ENCODE data around the gene EYS.
"Not testable (repeated sequence)": the region's sequence is repeated elsewhere in the genome, so short reads cannot be mapped to it uniquely, and the experiment has no call there.

EYS gene

DNA sequence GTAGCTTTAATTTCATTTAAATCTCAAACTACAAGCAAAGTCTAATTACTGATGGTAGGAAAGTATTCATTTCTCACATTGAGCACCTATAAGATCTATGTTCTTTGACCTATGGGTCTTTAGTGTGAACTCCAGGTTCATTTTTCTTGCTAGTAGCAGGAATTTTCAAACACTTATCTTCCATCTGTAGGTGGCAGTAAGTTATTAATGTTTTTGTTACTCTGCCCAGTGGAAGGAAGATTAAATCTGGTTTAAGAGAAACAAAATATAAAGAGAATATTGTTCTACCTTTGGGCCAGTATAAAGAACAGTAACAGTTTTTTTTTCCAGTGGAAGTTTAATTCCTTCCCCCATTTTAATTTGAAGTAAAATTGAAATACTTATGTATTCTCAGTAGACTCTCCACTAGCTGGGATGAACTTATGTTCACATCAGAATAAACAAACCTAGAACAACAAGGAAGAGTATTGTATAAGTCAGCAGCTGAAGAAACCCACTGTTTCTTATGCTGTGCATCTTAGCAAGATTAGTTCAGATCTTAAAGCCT lies 1743.2 kb downstream of the EYS start:
- no peak for DNase-seq (ENCODE audit: low spot score)

DNA sequence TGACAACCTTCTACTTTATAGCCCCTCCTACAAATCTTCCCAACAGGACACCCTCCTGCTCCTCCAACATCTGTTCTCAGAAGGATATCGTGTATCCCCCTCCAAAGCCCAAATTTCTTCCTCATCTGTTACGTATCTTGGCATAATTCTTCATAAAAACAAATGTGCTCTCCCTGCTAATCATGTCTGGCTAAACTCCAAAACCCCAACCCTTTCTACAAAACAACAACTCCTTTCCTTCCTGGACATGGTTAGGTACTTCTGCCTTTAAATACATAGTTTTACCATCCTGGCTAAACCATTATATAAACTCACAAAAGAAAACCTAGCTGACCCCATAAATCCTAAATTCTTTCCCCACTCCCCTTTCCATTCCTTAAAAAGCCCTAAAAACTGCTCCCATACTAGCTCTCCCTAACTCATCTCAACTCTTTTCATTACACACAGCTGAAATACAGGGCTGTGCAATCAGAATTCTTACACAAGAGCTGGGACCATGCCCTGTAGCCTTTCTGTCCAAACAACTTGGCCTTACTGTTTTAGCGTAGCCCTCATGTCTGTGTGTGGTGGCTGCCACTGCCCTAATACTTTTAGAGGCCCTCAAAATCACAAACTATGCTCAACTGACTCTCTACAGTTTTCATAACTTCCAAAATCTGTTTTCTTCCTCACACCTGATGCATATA lies 1753.5 kb downstream of the EYS start:
- not testable (repeated sequence) for DNase-seq (ENCODE audit: low spot score)

DNA sequence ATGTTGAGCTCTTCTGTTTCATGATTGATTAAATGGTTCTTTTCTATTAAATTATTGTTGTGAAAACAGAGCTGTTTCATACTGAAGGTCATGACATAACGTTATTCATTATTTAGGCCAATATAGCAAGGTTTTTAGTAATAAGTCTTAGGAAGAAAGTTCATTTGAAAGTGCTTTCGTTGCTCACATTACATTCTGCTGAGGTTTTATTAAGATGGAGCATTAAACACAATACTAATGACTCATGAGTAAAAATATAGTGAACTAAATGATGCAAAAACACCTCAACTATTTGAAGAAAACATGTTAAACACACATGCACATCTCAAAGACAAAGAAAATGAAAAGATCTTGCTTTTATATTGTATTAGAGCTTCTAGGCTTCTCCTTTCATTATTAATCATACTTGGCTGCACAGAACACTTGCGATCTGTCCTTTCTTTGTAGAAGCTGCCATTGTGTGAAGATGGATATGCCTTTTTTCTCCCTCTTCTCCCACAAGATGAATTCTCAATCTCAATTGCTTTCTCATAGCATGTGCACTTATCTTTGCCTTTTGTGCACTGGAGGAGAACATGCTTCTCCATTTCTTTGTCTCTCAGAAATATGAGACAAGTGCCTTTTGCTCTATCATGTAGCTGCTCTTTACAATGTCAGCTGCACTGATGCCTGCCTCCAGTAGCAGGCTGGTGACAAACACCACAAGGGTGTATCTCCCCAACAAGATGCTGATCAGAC lies 1759.1 kb downstream of the EYS start:
- no peak for DNase-seq (ENCODE audit: low spot score)

DNA sequence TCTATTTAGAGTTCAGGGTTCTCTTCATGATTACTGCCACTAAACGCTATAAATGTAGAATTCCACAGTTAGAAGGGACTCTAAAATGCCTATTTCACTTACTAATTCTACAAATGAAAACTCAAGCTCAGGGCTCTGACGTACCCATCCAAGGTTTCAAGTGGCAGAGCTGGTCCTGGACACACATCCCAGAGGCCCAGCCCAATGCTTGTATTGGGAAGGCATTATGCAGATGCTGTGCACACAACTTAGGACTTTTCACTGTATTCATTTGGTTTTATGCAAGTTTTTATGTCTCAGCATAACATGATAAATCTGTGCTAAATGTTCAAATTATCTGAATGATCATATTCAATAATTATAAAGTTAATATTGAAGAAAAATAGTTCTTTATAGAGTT lies 1761.0 kb downstream of the EYS start:
- DNase-seq (ENCODE audit: low spot score): no peak

DNA sequence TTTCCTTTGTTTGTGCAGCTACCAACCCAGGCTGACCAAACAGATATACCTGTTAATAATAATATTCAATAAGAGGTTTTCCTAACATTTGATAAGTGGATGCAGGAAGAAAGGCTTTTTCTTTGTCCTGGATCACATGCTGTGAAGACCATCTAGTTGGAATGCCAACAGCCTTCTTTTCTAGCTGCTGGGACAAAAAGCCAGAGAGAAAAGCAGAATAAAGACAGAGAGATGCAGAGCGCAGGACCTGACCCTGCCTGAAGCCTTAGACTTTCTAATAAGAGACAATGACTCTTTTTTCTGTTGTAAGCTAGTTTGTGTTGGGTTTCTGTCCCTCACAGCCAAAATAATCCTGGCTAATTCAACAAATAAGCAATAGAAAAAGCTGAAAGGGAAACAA lies 1763.2 kb downstream of the EYS start:
- DNase-seq (ENCODE audit: low spot score): no peak

DNA sequence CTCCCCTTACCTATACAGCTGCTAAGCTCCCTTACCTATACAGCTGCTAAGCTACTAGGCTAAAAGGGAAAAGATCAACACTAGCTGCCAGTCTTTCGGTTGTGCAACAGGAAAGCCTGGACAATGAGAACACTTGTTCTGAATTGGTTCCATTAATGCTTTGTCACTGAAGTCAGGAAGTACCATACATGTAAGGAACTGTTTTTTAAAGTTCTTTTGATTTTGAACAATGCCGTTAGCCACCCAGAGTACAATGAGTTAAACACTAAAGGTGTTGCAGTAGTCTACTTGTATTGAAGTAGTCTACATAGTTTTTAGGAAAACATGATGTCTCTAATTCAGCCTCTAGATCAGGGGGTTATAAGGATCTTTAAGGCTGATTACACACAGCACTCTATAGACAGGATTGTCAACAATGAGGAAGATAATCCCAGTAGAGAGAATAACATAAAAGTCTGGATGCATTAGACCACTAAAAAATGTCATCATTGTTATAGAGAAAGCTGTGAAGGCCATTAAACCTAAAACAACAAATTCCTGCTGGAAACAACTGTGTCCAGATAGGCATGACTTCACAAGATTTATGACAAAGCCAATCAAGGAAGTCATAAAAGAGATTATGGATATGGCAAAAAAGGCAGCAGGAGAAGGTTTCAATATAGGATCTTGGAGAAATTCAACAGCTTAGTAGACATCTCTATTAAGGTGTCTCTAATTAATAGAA lies 1765.1 kb downstream of the EYS start:
- no peak for DNase-seq (ENCODE audit: low spot score)

DNA sequence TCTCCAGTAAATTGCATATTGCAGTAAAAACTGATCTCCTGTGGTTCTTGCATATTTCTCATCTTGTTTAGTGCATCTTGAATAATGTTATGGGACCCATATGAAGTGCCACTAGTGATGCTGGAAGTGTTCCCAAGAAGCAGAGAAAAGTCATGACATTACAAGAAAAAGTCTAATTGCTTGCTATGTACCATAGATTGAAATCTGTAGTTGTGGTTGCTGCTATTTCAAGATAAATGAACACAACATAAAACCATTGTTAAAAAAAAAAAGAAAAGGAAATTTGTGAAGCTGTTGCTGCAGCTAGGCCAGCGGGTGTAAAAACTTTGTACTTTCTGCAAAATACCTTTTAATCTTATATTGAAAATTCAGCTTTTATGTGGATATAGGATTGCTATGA lies 1767.0 kb downstream of the EYS start:
- DNase-seq (ENCODE audit: low spot score): no peak

DNA sequence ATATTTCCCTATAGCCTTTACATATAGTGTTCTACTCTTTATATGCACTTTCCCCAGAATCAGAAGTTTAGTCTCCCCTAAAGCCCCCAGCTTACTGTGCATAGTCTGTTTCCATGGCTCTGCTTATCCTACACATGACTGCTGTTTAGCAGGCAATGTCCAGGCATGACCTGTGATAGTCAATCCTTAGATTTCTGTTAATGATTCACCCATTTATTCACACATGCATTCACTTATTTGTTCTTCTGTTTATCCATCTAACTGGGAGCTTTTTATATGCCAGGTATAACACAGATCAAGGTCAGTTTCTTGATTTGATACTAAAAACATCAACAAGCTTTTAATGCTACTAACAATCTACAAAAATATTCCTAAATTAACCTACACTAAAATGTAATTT lies 1770.6 kb downstream of the EYS start:
- no peak for DNase-seq (ENCODE audit: low spot score)

DNA sequence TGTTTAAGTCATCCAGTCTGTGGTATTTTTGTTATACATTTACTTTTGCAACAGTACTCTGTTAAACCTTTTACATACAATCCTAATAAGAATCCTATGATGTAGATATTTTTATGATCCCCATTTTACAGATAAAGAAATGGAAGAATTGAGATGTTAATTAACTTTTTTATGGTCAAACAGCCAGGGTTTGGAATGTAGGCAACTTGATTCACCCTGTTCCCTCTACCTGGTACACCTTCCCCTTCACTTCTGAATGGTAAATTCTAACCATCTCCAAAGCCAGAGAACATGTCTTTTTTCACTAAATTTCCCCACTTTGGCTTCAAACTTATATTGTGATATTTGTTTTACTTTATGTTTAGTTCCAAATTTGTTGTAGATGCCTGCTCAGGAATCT lies 1771.3 kb downstream of the EYS start:
- DNase-seq (ENCODE audit: low spot score): no peak

DNA sequence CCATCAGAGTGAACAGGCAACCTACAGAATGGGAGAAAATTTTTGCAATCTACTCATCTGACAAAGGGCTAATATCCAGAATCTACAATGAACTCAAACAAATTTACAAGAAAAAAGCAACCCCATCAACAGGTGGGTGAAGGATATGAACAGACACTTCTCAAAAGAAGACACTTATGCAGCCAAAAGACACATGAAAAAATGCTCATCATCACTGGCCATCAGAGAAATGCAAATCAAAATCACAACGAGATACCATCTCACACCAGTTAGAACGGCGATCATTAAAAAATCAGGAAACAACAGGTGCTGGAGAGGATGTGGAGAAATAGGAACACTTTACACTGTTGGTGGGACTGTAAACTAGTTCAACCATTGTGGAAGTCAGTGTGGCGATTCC lies 1773.1 kb downstream of the EYS start:
- not testable (repeated sequence) for DNase-seq (ENCODE audit: low spot score)

DNA sequence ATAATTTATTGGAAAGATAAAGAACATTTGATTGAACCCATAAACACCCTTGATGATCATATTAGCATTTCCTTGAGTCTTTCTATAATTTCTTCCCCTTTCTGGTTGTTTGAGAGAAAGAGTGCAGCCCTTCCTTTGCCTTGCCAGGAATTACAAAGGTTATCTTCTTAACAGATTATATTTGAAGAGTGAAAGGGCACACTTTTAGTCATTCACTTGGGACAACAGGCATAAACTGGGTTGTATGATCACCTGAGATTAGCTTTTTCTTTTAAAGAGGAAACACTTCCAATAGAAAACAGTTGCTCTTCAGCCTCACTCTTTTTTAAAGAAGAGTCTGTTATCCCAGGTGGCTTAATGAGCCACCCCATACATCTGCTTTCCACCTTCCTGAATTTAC lies 1776.2 kb downstream of the EYS start:
- no peak for DNase-seq (ENCODE audit: low spot score)

DNA sequence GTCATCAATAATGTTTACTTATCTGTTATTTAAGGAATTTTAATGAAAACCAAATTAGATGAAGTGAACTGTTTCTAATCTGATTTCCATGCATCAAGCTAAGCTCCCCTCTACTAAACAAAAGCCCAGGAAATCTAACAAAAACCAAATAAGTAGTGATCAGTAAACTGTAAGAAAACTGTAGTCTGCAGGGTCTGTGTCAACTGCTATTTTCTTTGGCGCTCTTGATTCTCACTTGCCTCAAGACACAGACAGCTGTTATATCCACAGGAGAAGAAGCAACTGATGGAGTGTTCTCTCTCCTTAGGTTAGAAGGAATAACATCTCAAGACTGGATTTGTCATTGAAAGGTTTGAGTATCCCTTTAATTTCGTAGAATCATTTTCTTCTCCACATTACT lies 1777.9 kb downstream of the EYS start:
- DNase-seq (ENCODE audit: low spot score): no peak

DNA sequence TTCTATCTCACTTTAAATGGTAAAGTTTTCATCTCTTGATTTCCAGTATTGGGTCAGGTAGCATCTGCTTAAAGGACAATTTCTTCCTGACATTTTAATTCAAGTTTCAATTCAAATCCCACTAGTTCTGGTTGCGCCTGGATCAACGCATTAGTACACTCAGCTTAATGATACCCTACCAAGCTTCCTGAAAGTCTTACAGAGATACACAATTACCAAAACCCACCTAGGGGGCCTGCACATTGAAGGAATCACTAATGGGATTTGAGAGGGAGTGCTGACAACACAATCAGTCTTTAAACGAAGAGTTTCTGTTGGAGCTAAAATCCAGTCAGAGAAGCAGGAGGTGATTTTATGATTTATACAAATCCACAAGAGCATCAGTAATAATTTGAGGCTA lies 1778.4 kb downstream of the EYS start:
- DNase-seq (ENCODE audit: low spot score): no peak

DNA sequence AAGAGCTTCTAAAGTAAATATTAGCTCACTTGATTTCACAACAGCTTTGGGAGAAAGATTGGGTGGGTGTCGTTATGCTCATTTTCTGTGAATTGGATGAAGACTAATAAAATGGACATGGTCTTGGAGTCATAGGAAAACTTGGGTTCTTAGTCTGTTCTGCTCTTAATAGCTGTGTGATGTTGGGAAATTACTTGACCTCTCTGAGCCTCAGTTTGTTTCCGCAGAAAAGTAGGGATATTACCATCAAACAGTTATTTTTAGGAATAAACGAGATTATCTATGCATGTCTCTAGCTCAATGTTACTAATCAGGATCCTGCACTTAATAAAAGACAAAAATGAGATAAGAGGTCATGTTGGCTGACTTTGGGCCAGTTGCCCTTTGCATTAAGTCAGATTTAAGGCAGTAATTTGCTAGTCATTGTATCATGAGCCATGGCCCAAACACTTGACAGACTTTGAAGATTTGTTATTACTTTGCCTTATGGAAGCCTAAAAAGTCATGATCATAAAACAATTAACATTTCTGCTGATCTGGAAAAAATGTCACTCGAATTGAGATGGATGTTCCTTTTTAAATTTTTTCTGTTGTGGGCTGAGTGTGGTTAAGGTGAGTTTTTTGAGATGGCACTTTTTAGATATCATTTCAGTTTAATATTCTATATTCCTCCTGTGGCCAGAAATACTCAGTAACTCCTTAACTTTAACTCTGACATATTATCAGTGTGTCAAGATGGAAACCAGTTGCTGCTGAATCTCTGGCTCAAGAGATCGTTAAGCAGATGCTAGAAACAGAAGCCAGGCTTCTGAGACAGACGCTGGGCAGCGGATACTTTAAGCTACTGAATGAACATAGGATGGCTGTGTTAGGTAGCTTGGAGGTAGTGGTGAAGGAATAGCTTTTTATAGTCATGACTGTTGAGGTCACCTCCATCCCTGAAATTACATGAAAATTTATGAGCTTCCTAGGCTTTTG lies 1779.8 kb downstream of the EYS start:
- DNase-seq (ENCODE audit: low spot score): no peak

DNA sequence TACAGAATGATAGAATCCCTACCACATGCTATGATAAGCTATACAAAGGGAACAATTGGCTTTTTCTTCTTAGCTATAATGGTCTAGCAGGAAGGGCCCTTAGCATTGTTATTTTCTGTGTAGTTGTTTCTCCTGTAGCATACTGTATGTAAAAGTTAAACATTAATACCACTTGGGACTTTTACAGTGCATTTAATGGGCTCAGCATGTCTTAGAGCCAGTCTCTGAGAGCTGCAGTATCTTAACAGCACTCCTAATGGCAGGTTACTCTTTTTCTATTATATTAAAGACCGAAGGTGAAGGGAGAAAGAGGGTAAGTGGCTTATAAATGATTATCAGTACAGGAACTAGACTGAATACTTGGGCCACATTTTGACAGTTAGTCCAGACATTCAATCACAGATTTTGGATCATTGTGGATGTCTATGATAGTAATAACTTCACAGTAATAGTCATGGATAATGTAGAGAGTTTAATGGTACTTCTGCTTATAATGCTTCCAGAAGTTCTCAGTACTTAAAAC lies 1780.7 kb downstream of the EYS start:
- DNase-seq (ENCODE audit: low spot score): no peak

DNA sequence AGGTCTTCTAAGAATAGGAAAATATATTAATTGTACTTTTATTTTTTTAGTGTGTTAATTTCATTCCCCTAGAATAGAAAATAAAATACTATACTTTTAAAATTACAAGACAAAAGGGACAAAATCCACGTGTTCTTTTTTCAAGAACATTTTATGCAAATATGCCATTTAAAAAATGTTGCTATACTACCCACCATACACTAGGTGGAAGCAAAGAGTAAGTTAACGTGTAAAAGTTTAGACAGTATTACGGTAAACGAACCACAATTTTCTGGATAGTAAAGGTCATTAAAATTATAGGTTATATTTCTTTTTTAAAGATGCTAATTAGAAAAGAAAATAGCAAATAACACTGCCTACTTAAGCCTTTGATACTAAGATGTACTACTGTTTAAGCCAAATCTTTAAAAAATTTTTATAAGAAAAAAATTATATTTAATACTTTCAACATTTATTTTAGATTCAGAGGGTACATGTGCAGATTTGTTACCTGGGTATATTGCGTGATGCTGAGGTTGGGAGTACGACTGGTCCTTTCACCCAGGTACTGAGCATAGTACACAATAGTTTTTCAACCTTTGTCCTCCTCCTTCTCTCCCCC lies 1783.8 kb downstream of the EYS start:
- no peak for DNase-seq (ENCODE audit: low spot score)

DNA sequence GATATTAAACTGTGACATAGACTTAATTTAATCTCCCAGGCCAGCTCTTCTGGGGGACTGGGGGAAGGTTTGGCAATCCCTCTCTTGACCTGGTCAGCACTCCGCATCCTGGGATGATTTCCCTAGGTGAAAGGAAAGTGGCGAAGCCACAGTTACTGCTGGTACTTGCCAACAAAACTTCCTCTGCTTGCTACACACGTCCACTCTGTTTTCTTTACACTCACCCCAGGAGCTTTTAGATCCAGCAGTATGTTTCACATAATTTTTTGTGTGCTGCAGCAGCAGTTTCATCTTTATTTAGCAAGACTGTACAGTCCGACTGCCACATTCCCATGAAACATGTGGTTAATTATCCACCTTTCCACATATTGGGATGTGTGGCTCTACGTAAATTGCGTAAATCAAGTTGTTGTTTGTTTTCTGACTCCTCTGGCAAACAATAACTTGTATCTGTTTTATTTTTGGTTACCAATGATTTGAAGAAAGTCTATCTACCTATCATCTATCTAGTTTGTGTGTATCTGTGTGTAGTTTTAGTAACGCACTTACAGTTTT lies 1787.4 kb downstream of the EYS start:
- DNase-seq (ENCODE audit: low spot score): no peak

DNA sequence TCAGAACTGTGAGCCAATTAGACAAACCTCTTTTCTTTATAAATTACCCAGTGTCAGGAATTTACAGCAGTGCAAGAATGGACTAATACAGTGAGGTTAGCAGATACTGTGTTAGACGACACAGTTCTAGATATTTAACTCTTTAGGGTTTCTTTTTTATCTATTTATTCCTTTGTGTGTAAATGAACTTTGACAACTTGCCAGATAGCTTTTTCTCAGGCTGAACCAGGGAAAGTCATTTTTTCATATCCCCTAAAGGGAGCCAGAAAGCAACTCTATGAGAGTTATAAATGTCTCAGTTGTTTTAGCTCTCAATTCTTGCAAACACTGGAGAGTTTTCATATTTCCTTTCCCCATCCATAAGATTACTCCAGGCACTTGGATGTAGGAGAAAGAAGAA lies 1794.1 kb downstream of the EYS start:
- no peak for DNase-seq (ENCODE audit: low spot score)

DNA sequence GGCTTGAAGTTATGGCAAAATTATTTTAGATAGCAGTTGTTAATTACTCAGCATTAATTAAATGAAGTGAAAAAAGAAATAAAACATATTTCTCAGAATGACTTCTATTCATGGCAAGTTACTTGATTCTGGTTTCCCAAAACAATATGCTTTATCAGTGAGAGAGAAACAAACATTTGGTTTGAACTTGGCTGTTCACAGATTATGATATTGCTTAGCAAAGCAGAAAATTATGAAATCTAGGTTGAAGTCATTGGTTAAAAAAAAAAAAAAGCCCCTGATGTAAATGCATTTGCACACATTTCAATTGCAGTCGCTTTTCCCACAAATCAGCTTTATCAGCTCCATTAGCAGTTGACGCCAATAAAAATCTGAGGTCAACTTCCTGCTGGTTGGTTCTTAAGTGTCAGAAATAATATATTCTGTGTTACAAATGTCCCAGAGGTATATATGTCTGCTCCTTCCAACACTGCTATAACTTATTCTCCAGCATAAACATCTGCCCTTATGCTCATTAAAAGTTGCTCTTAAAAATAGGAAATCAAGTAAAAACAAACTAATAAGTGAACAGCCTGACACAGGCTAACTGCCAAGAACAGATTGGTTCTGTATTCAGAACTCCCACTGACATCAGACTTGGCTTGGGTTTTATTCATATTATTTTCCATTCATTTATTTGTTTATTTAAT lies 1796.0 kb downstream of the EYS start:
- DNase-seq (ENCODE audit: low spot score): no peak

DNA sequence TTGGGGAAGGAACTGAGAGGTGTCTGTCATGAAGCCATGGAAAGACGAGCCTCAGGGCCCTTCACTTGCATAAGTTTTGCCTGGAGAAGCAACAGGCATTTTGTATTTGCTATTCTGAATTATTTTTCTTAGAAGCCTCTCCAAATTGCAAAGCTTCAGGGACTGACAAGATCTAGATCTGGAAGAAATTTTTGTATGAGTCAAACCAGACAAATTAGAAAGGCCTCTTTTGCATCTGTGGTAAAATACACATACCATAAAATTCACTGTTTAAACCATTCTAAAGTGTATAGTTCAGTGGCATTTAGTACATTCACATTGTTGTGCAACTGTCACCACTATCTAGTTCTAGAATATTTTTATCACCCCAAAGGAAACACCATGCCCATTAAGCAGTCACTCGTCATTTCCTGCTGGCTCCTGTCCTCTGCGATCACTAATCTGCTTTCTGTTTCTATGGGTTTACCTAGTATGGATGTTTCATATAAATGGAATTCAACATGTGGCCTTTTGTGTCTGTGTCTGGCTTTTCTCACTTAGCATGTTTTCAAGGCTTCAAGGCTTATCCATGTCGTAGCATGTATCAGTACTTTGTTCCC lies 1802.3 kb downstream of the EYS start:
- no peak for DNase-seq (ENCODE audit: low spot score)
